Measurements from ENCODE around the gene STAT5B. TPM values are rescaled to one million over a fixed set of nuclear protein-coding genes. Genes with fewer than 3 reads are reported as not detected.

STAT5B gene
- total RNA-seq, 1 donor from 2014 or later = 23.1 TPM

DNA sequence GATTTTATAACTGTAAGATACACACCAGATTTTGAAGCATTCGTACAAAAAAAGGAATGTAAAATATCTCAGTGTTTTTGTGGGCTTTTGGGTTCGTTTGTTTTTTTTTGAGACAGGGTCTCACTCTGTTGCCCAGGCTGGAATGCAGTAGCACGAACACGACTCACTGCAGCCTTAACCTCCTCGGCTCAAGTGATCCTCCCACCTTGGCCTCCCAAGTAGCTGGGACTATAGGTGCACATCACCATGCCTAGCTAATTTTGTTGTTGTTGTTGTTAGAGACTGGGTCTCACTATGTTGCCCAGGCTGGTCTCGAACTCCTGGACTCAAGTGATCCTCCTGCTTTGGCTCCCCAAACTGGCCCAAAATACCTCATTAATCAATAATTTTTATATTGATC, 15.9 kb downstream of the STAT5B start:
- no peak overlapping the region for H3K27ac ChIP-seq (ENCODE audit: low read depth, low read length)
- no peak overlapping the region for H3K9ac ChIP-seq (ENCODE audit: low read length)
- Mint-ChIP-seq H3K9me3 (ENCODE audit: unreplicated experiment) (no peaks in the 10 kb centered on the region), H3K27ac (ENCODE audit: unreplicated experiment) (no peak overlapping the region), H3K4me3 (ENCODE audit: unreplicated experiment) (no peak overlapping the region), H3K4me1 (ENCODE audit: low read depth, unreplicated experiment) (peaks cover under 1% of the 10 kb centered on the region), H3K36me3 (ENCODE audit: low read depth, unreplicated experiment) (no peaks in the 10 kb centered on the region), H3K27me3 (ENCODE audit: low read depth, unreplicated experiment) (no peaks in the 10 kb centered on the region)
- H3K9me3 ChIP-seq (ENCODE audit: insufficient read depth, low read depth, low read length) = no peaks in the 10 kb centered on the region
- H4K20me1 ChIP-seq (ENCODE audit: insufficient read depth, low read length) = peaks cover 20% of the 10 kb centered on the region
- FAIRE-seq (no peak), DNase-seq (ENCODE audit: low read depth) (no peak)
- no peaks in the 10 kb centered on the region for H3K36me3 ChIP-seq (ENCODE audit: insufficient read depth, low read length)
- no peak overlapping the region for H2AFZ ChIP-seq (ENCODE audit: low read depth, low read length)
- peaks cover 74% of the 10 kb centered on the region for H3K79me2 ChIP-seq (ENCODE audit: insufficient read depth, low read length)
- H3K27me3 ChIP-seq (ENCODE audit: insufficient read depth, low read length) = no peaks in the 10 kb centered on the region
- TF ChIP-seq, protein P1, sequence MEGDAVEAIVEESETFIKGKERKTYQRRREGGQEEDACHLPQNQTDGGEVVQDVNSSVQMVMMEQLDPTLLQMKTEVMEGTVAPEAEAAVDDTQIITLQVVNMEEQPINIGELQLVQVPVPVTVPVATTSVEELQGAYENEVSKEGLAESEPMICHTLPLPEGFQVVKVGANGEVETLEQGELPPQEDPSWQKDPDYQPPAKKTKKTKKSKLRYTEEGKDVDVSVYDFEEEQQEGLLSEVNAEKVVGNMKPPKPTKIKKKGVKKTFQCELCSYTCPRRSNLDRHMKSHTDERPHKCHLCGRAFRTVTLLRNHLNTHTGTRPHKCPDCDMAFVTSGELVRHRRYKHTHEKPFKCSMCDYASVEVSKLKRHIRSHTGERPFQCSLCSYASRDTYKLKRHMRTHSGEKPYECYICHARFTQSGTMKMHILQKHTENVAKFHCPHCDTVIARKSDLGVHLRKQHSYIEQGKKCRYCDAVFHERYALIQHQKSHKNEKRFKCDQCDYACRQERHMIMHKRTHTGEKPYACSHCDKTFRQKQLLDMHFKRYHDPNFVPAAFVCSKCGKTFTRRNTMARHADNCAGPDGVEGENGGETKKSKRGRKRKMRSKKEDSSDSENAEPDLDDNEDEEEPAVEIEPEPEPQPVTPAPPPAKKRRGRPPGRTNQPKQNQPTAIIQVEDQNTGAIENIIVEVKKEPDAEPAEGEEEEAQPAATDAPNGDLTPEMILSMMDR (IDR thresholded peaks at IDR 0.05; ENCODE audit: insufficient read depth, low read depth, low read length) = no peak
- TF ChIP-seq EZH2 (IDR thresholded peaks at IDR 0.05; ENCODE audit: insufficient read depth, low read length) = no peak
- peaks cover 4% of the 10 kb centered on the region for H3K4me1 ChIP-seq (ENCODE audit: insufficient read depth, low read length)
- no peak overlapping the region for H3K4me2 ChIP-seq (ENCODE audit: low read length)
- no peak overlapping the region for H3K4me3 ChIP-seq (ENCODE audit: insufficient read depth, low read depth, low read length)

DNA sequence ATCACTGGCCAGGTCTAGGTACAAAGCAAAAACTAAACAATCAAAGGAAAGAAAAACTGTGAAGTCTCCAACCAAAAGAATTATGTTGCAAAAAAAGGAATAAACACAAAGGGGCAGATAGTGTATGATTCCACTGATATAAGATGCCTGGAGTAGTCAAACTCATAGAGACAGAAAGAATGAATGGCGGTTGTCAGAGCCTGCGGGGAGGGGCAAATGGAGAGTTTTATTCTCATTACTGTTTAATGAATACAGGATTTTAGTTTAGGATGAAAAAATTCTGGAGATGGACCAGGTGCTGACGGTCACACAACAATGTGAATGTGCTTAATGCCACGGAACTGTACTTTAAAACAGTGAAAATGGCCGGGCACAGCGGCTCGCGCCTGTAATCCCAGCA, 20.7 kb downstream of the STAT5B start:
- H3K9me3 Mint-ChIP-seq (ENCODE audit: unreplicated experiment) = no peaks in the 10 kb centered on the region
- peaks cover 77% of the 10 kb centered on the region for H3K79me2 ChIP-seq (ENCODE audit: insufficient read depth, low read length)
- H3K27me3 Mint-ChIP-seq (ENCODE audit: low read depth, unreplicated experiment) = no peaks in the 10 kb centered on the region
- no peaks in the 10 kb centered on the region for H3K27me3 ChIP-seq (ENCODE audit: insufficient read depth, low read length)
- no peak overlapping the region for H3K27ac Mint-ChIP-seq (ENCODE audit: unreplicated experiment)
- H3K4me3 Mint-ChIP-seq (ENCODE audit: unreplicated experiment) = no peak overlapping the region
- H3K36me3 Mint-ChIP-seq (ENCODE audit: low read depth, unreplicated experiment) = no peaks in the 10 kb centered on the region
- peaks cover 11% of the 10 kb centered on the region for H4K20me1 ChIP-seq (ENCODE audit: insufficient read depth, low read length)
- H3K4me1 ChIP-seq (ENCODE audit: insufficient read depth, low read length) = peaks cover 29% of the 10 kb centered on the region
- peak overlapping the region; percentile 42 for H3K4me2 ChIP-seq (ENCODE audit: low read length)
- H3K27ac ChIP-seq (ENCODE audit: low read depth, low read length) = peak overlapping the region; percentile 74
- no peak for TF ChIP-seq EZH2 (IDR thresholded peaks at IDR 0.05; ENCODE audit: insufficient read depth, low read length)
- TF ChIP-seq, protein P1 (IDR thresholded peaks at IDR 0.05; ENCODE audit: insufficient read depth, low read depth, low read length) = no peak
- no peak for FAIRE-seq
- H3K4me1 Mint-ChIP-seq (ENCODE audit: low read depth, unreplicated experiment) = peaks cover 5% of the 10 kb centered on the region
- H3K9ac ChIP-seq (ENCODE audit: low read length) = peak overlapping the region; percentile 11
- no peak for DNase-seq (ENCODE audit: low read depth)
- H3K9me3 ChIP-seq (ENCODE audit: insufficient read depth, low read depth, low read length) = no peaks in the 10 kb centered on the region
- no peak overlapping the region for H2AFZ ChIP-seq (ENCODE audit: low read depth, low read length)
- no peak overlapping the region for H3K4me3 ChIP-seq (ENCODE audit: insufficient read depth, low read depth, low read length)
- no peaks in the 10 kb centered on the region for H3K36me3 ChIP-seq (ENCODE audit: insufficient read depth, low read length)

DNA sequence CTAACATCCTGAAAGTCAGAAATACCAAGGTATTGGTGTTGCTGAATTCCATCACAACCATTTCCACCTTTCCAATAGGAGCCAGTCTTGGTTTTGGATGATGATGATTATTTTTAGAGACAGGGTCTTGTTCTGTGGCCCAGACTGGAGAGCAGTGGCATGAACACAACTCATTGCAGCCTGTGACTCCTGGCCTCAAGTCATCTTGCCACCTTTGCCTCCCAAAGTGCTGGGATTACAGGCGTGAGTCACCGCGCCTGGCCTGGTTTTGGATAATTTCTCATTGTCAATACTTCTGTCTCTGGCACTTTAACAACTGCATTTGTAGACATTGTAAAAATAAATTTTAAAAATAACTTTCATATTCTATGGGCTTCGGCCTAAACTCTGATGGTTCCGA, 22.6 kb downstream of the STAT5B start:
- Histone ChIP-seq H3K36me3 (ENCODE audit: insufficient read depth, low read length) (no peaks in the 10 kb centered on the region), H4K20me1 (ENCODE audit: insufficient read depth, low read length) (peaks cover 11% of the 10 kb centered on the region), H3K9me3 (ENCODE audit: insufficient read depth, low read depth, low read length) (no peaks in the 10 kb centered on the region), H2AFZ (ENCODE audit: low read depth, low read length) (no peak overlapping the region), H3K9ac (ENCODE audit: low read length) (peak overlapping the region; percentile 31), H3K27me3 (ENCODE audit: insufficient read depth, low read length) (no peaks in the 10 kb centered on the region), H3K4me3 (ENCODE audit: insufficient read depth, low read depth, low read length) (no peak overlapping the region), H3K79me2 (ENCODE audit: insufficient read depth, low read length) (peaks cover 77% of the 10 kb centered on the region), H3K27ac (ENCODE audit: low read depth, low read length) (peak overlapping the region; percentile 74), H3K4me1 (ENCODE audit: insufficient read depth, low read length) (peaks cover 32% of the 10 kb centered on the region), H3K4me2 (ENCODE audit: low read length) (peak overlapping the region; percentile 47)
- DNase-seq (ENCODE audit: low read depth) (peak; percentile 47), FAIRE-seq (no peak)
- Mint-ChIP-seq H3K27me3 (ENCODE audit: low read depth, unreplicated experiment) (no peaks in the 10 kb centered on the region), H3K27ac (ENCODE audit: unreplicated experiment) (no peak overlapping the region), H3K4me3 (ENCODE audit: unreplicated experiment) (no peak overlapping the region), H3K36me3 (ENCODE audit: low read depth, unreplicated experiment) (no peaks in the 10 kb centered on the region), H3K4me1 (ENCODE audit: low read depth, unreplicated experiment) (peaks cover 5% of the 10 kb centered on the region), H3K9me3 (ENCODE audit: unreplicated experiment) (no peaks in the 10 kb centered on the region)
- TF ChIP-seq, protein P1 (IDR thresholded peaks at IDR 0.05; ENCODE audit: insufficient read depth, low read depth, low read length) = no peak

Measured in astrocyte (in vitro differentiated cells and primary cell).